ENCODE results near the gene DCTPP1. TPM values are rescaled to one million over a fixed set of nuclear protein-coding genes. Genes with fewer than 3 reads are reported as not detected.
A peak's percentile ranks its signal among the peaks of the same experiment; 100 is the strongest.

Gene DCTPP1
- total and polyA plus RNA-seq, 2 of the 13 experiments (the other 11 are each of a cell fraction or from before 2014, with no cell fraction given) = 54.8 to 74.4 TPM

DNA sequence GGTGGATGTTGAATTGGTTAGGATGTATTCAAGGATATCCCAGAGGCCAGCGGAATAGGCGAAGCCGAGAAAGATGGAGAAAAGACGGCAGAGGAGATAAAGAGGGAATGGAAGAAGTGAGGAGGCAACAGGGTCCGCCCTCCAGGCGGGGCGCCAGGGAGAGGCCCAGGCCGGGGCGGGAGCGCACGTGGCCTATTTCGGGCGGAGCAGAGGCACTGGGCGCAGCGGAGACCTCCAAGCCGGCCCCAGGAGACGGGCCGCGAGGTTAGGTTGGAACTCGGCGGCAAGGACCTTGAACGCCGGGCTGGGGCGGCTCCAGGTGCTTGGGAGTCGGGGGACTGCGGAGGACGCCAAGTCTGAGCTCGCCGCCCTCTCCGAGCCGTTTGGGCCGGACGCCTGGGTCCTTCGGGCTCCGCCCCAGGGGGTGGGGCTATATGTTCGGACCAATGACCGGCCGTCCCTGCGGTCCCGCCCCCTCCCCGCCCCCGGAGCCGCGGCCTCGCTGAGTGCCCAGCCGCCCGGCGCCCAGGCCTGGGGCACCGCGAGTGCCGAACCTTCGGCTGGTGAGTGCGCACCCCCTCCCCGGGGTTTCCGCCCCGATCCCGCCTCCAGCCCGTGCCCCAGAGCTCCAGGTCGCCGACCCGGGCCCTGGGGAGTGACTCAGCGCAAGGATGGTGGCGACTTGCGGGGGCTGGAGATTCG lies 22.6 kb downstream of the DCTPP1 start, which contains the start of gene ZNF771 (continued):
- TF ChIP-seq, protein P1, sequence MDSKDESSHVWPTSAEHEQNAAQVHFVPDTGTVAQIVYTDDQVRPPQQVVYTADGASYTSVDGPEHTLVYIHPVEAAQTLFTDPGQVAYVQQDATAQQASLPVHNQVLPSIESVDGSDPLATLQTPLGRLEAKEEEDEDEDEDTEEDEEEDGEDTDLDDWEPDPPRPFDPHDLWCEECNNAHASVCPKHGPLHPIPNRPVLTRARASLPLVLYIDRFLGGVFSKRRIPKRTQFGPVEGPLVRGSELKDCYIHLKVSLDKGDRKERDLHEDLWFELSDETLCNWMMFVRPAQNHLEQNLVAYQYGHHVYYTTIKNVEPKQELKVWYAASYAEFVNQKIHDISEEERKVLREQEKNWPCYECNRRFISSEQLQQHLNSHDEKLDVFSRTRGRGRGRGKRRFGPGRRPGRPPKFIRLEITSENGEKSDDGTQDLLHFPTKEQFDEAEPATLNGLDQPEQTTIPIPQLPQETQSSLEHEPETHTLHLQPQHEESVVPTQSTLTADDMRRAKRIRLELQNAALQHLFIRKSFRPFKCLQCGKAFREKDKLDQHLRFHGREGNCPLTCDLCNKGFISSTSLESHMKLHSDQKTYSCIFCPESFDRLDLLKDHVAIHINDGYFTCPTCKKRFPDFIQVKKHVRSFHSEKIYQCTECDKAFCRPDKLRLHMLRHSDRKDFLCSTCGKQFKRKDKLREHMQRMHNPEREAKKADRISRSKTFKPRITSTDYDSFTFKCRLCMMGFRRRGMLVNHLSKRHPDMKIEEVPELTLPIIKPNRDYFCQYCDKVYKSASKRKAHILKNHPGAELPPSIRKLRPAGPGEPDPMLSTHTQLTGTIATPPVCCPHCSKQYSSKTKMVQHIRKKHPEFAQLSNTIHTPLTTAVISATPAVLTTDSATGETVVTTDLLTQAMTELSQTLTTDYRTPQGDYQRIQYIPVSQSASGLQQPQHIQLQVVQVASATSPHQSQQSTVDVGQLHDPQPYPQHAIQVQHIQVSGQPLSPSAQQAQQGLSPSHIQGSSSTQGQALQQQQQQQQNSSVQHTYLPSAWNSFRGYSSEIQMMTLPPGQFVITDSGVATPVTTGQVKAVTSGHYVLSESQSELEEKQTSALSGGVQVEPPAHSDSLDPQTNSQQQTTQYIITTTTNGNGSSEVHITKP (CRISPR knock-in tag; IDR thresholded peaks at IDR 0.05; ENCODE audit: low read depth) = no peak
- TF ChIP-seq SIX4 (CRISPR knock-in tag; IDR thresholded peaks at IDR 0.05) = peak; percentile 12; the same call in 1 of the 2 replicates
- TF ChIP-seq ZNF619 (CRISPR knock-in tag; IDR thresholded peaks at IDR 0.05) = peak; percentile 49
- 0 out of 2 replicates have a peak, but pooled peaks have one; percentile 45 for TF ChIP-seq ZNF264 (CRISPR knock-in tag; IDR thresholded peaks at IDR 0.05)
- TF ChIP-seq MAFK (conservative IDR thresholded peaks at IDR 0.05 in 1 of 2, IDR thresholded peaks at IDR 0.05 in 1 of 2; ENCODE audit: low read length in 2 of 2) = no peak
- no peak for TF ChIP-seq SETDB1 (CRISPR knock-in tag; IDR thresholded peaks at IDR 0.05; ENCODE audit: borderline replicate concordance)
- TF ChIP-seq ZBTB34 (CRISPR knock-in tag; IDR thresholded peaks at IDR 0.05) = peak; percentile 78; the same call in 1 of the 2 replicates
- TF ChIP-seq FOSL1 (CRISPR knock-in tag; IDR thresholded peaks at IDR 0.05; ENCODE audit: borderline replicate concordance) = 0 out of 2 replicates have a peak, but pooled peaks have one; percentile 4
- TF ChIP-seq MTF2 (CRISPR knock-in tag; IDR thresholded peaks at IDR 0.05; ENCODE audit: borderline replicate concordance) = peak; percentile 91
- peak; percentile 79; the same call in 1 of the 2 replicates for TF ChIP-seq FOXO4 (CRISPR knock-in tag; conservative IDR thresholded peaks at IDR 0.05)
- peak; percentile 49 for TF ChIP-seq CBFB (CRISPR knock-in tag; IDR thresholded peaks at IDR 0.05)
- TF ChIP-seq ZNF775 (CRISPR knock-in tag; IDR thresholded peaks at IDR 0.05; ENCODE audit: borderline replicate concordance) = 0 out of 2 replicates have a peak, but pooled peaks have one; percentile 32
- peak; percentile 75 for TF ChIP-seq PHF20 (CRISPR knock-in tag; IDR thresholded peaks at IDR 0.05)
- no peak for TF ChIP-seq ZFP41 (CRISPR knock-in tag; IDR thresholded peaks at IDR 0.05; ENCODE audit: borderline replicate concordance)
- TF ChIP-seq POLR2A (IDR thresholded peaks at IDR 0.05; ENCODE audit: insufficient read depth in 1 of 2, low read depth in 2 of 2, low read length in 2 of 2) = peak; percentile 91 to 92
- peak; percentile 80 for TF ChIP-seq PITX1 (CRISPR knock-in tag; IDR thresholded peaks at IDR 0.05)
- no peak; the same call in 1 of the 2 replicates for TF ChIP-seq NR1H2 (CRISPR knock-in tag; IDR thresholded peaks at IDR 0.05; ENCODE audit: borderline replicate concordance, low read depth)
- no peak for TF ChIP-seq ONECUT2 (CRISPR knock-in tag; IDR thresholded peaks at IDR 0.05)
- peak; percentile 64; the same call in 1 of the 2 replicates for TF ChIP-seq ZNF558 (CRISPR knock-in tag; IDR thresholded peaks at IDR 0.05; ENCODE audit: borderline replicate concordance)
- TF ChIP-seq MIER3 (CRISPR knock-in tag; IDR thresholded peaks at IDR 0.05; ENCODE audit: borderline replicate concordance) = peak; percentile 72; the same call in 1 of the 2 replicates
- peak; percentile 8 for TF ChIP-seq ETV5 (CRISPR knock-in tag; IDR thresholded peaks at IDR 0.05; ENCODE audit: borderline replicate concordance)
- TF ChIP-seq MAFG (CRISPR knock-in tag; IDR thresholded peaks at IDR 0.05) = no peak
- peak; percentile 91 for TF ChIP-seq MEIS1 (CRISPR knock-in tag; IDR thresholded peaks at IDR 0.05; ENCODE audit: borderline replicate concordance)
- TF ChIP-seq GPN1 (CRISPR knock-in tag; IDR thresholded peaks at IDR 0.05; ENCODE audit: borderline replicate concordance) = 0 out of 2 replicates have a peak, but pooled peaks have one; percentile 64

Measured in HepG2 (cell line).